C4-2B (cell line): ENCODE data around the gene UGT1A6.

ENCODE experiments used
- CTCF ChIP-seq: fragments of 450-650 bp; conservative IDR thresholded peaks from 2 replicates; pipeline ENCODE4 v1.5.1; 2017; ENCODE audit warnings: mild to moderate bottlenecking
- ZFX ChIP-seq: fragments of 450-650 bp; IDR thresholded peaks from 2 replicates; pipeline ENCODE4 v1.6.1; 2017

- no peak for TF ChIP-seq CTCF
- TF ChIP-seq ZFX = no peak
Measured at GRCh38 chr2:233773854-233774253, 81.2 kb downstream of the UGT1A6 start.
